HG03280 (cell line): ENCODE measurements around the gene LMBR1.
"Not testable (repeated sequence)": the region's sequence is repeated elsewhere in the genome, so short reads cannot be mapped to it uniquely, and the experiment has no call there.

Experiments used
- ATAC-seq: cut with Tn5 transposase; IDR thresholded peaks from one replicate; pipeline ENCODE4 v1.9.1; 2021; ENCODE audit warnings: mild to moderate bottlenecking, moderate library complexity; ENCODE audit not compliant: unreplicated experiment

Gene LMBR1

DNA sequence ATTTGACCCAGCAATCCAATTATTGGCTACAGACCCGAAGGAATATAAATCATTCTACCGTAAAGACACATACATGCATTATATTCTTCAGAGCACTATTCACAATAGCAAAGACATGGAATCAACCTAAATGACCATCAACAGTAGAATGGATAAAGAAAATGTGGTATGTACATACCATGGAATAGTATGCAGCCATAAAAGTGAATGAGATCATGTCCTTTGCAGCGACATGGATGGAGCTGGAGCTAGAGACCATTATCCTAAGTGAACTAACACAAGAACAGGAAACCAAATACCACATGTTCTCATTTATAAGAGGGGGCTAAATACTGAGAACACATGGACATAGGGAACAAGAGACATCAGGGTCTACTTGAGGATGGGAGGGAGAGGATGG, 44.0 kb downstream of the LMBR1 start:
- ATAC-seq: no peak

DNA sequence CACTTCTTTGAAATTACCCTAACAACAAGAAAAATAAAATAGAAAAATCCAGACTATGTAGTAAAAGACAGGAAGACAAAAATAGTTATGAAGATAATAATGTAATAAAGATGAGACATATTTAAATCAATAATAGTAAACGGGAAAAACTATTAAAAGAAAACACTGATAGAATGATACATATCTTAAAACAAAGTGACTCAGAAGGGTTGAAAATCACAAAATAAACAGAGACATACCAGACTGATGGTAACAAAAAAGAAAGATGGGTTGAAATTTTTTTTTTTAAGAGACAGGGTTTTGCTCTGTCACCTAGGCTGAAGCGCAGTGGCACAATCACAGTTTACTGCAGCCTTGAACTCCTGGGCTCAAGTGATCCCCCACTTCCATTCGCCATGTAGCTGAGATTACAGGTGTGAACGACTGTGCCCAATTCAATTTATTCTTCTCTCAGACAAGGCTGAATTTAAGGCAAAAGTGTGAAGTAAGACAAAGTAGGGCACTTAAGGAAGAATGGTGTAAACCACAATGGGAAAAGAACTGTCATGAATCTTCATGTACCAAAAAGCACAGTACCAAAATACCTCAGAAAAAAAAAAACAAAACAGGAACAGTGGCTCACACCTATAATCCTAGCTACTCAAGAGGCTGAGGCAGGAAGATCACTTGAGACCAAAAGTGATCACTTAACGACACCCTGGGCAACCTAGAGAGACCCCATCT, 47.4 kb downstream of the LMBR1 start:
- no peak for ATAC-seq

DNA sequence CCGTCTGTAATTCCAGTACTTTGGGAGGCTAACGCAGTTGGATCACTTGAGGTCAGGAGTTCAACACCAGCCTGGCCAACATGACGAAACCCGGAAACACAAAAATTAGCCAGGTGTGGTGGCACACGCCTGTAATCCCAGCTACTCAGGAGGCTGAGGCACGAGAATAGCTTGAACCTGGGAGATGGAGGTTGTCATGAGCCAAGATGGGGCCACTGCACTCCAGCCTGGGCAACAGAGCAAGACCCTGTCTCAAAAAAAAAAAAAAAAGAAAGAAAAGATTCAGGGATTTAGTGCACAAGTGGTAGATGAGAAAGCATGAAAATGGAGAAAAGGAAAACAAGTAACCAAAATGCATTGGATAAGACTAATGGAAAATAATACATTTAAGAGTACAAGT, 49.4 kb downstream of the LMBR1 start:
- not testable (repeated sequence) for ATAC-seq

DNA sequence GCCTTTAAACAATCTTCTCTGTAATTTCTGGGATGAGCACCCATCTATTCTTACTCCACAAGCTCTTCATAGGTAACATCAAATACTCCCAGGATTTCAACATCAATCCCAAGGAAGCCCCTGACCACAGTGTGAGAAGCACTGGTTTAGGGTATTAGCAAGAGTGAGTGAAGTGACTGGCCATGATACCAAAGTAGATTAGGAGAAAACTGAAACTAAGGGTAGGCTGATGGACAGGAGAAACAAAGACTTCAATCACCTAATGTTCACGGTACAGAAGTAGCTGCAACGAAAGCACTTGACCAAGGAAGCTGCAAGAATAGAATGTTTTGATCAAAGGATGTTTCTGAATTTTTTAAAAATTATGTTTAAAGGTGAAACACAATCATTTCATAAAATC, 49.8 kb downstream of the LMBR1 start:
- ATAC-seq: no peak

DNA sequence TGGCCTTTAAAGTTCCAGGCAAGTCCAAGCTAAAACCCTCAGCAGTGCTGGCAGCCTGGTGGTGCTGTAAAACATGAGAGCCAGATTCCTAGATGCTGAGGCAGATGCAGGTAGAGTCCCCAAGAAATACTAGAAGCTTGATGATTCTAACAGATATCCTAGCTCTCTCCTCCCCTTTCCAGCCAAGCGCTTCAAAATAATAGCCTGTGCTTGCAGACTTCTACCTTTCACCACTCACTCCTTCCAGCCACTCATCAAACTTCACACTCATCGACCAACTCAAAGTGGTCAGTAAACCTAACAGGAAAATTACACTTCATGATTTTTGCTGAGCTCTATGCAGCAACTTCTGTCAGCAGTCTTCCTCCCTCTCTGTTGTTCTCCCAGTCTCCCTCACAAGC, 50.2 kb downstream of the LMBR1 start:
- no peak for ATAC-seq

DNA sequence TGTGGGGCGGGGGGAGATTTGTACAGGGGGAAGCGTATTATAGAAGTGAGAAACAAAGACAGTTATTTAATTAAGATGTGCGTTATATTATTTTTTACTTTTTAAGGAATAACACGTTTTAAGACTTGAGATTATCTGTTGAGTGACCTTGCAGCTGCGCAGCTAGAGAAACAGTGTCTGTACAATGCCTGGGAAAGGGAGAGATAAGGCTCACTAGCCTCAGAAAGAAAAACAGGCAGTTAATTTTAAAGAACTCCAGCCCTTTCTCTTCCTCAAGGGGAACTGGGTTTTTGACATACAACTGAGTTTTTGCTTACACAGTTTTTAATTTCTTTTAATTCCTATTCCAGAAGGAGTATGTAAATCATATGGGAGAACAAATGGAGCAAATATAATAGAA, 50.7 kb downstream of the LMBR1 start:
- no peak for ATAC-seq

DNA sequence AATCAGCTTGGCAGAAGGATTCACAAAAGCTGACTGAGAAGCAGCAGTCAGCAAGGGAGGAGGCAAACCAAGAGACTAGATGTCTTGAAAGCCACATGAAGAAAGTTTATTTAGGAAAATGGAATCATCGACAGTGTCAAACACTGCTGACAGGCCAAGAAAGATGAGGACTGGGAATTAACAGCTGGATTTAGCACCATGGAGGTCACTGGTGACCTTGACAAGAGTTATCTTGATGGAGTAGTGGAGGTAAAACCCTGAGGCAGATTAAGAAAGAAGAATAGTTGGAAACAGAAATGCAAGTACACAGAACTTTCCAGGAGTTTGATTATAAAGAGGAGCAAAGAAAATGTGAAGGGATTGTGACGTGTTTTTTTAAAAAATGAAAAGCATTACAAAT, 51.5 kb downstream of the LMBR1 start:
- ATAC-seq: no peak

DNA sequence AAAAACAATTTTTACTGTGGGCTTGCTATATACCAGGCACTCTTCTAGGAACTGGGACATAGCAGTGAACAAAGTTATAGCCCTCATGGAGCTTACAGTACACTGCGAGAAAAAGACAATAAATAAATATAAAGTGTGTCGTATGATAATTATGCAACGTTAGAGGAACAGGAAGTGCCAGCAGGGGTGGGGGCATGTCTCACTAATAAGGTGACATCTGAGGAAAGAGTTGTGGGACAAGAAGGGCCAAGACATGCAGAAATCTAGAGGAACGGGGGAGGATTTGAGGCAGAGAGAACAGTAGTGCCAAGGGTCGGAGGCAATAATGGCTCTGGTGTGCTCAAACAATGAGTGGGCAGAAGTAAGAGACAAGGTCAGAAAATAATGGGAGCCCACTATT, 52.8 kb downstream of the LMBR1 start:
- no peak for ATAC-seq

DNA sequence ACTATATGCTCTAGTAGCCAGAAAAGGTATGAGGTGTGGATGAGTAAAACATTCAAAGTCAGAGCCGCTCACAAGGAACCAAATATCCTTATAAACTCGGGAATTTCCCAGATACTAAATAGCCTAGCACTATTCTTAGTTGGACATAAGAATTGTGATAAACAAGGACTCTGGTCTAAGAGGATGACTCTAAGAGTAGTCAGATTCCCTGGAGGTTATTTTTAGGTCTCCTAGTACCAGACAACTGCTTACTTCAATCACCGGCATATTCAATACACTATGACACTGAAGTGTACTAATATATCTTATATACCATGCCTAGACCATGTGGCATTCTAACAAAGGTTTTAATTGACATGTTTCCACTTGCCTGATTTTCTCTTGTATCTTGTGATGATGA, 56.5 kb downstream of the LMBR1 start:
- ATAC-seq: no peak

DNA sequence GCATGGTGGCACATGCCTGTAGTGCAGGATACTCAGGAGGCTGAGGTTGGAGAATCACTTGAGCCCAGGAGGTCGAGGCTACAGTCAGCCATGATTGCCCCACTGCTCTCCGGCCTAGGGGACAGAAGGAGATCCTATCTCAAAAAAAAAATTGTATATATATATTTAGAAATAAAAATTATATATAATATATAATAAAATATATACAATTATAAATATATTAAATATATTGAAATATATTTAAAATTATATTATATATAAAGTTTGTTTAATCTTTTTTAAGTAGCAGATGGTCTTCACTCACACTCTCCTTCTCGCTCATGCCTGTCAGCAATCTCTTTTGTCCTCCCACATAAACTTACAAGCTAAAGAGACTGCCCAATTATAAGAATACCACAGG, 58.5 kb downstream of the LMBR1 start:
- no peak for ATAC-seq

DNA sequence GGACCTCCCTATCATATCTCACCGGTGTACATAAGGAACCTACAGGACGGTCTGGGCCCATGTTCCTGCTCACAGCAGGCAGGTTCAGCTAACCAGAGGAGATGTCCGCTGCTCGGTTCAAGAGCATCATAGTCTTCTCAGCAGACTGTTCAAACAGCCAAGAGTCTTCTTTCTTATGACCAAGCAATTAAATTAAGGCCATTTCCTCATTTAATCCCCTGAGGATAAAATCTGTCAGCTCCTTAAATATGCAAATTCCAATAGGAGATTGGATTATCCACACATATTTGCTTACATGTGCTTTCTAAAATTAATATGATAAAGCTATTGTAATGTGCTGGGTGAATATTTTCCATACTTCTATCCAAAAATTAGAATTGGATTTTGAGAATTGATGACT, 59.7 kb downstream of the LMBR1 start:
- ATAC-seq: no peak

DNA sequence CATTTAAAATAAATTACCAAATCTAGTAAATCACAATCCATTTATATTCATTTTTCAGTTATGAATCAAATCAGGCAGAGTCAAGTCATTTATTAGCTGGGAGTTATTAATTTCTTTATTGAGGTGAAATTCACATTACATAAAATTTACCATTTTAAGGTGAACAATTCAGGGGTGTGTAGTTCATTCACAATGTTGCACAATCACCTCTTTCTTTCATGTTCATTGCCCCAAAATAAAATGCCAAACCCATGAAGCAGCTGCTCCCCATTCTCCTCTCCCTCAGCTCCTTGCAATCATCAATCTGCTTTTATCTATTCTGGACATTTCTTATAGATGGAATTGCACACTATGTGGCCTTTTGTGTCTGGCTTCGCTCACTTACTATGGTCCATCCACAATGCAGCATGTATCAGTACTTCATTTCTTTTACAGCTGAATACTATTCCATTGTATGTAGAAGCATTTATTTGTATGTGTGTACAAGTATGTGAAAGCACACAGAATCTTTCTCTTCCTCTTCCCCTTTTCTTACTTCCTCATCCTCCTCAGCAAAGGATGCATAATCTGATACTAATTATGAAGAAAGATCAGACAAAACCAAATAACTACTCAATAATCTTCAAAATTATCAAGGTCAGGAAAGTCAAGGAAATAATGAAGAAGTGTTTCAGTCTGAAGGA, 60.6 kb downstream of the LMBR1 start:
- ATAC-seq: no peak

DNA sequence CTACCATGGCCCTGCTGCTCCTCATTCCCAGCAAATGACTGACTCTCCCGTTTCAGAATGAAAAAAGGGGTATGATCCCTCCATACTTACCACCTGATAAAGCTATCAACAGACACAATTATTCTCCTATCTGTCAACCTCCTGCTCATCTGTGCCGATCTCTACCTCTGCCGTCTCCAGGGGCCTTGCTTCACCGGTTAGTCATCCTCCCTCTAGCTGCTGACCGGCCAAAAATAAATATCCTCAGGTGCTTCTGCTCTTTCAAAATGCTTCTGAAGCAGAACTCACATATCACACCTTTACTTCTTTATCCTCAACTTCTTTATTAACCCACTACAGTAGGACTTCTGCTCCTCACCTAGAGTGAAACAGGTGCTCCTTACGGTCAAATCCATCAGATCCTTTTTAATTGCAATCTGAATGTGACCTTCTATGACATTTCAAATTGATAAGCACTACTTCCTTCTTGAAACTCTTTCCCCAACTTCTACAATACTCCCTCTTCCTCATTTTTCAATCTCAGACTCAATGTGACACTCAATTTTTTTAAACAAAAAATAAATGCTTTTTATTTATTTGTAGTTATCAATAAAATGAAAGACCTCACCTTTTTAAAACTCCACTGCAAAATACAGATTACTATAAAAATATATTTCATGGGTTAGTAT, 63.2 kb downstream of the LMBR1 start:
- no peak for ATAC-seq

DNA sequence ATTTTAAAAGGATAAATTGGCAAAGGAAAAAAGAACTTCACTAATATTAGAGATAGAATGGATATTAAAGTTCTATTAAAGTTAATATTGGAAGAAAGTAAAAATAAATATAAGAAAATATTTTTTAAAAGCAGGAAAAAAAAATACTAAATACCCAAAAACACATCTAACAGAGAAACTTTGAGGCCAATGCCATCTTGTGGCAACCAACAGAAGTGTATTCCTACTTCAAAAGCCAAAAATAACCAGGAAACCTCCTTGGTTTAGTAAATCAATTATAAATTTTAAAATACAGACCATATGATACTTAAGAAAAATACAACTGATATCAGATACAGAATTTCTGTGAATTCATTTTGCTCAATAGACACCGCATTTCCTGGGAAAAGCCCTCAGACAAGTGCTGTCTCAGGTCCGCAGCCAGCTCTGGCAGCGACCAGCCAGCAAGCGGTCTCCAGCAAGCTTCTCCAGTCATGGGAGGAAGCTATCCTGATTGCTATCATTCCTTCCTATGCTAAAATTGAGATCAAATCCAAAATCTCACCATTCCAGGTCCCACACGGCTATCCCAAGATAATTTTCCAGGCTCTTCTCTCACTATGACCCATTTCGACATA, 65.3 kb downstream of the LMBR1 start:
- no peak for ATAC-seq

DNA sequence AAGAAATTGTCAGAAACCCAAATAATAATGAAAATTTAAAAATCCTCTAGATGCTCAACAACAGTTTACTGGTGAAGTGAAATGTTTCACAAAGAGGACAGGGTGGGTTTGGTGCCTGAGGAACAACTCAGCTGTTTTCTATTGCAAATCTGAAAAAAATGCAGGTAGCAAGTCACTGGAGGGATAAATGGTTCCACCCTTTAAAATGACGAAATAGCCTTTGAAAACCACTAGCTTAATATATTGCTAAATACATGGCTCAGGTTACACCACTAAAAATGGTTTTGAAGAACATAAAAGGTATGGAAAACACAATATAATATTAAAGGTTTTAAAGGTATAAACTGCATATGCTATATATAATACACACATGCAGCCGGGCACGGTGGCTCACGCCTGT, 69.5 kb downstream of the LMBR1 start:
- ATAC-seq: no peak

DNA sequence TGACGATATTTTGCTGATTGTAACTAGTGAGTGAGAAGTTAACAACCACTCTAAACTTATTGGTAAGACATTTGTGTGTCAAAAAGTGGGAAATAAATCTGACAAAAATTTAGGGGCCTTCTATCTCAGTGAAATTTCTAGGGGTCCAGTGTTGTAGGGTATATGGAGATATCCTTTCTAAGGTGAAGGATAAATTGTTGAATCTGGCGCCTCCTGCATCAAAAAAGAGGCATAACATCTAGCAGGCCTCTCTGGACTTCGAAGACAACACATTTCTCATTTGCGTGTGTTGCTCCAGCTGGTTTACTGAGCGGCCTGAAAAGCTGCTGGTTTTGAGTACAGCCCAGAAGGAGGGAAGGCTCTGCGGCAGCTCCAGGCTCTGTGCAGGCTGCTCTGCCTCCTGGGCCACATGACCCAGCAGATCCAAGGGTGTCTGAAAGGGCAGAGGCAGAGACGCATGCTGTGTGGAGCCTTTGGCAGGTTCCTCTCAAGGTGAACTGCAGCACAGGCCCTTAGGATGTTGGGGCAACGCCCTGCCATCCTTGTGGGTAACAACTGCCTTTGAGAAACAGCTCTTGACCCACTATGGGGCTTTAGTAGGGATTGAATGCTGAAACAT, 72.4 kb downstream of the LMBR1 start:
- no peak for ATAC-seq

DNA sequence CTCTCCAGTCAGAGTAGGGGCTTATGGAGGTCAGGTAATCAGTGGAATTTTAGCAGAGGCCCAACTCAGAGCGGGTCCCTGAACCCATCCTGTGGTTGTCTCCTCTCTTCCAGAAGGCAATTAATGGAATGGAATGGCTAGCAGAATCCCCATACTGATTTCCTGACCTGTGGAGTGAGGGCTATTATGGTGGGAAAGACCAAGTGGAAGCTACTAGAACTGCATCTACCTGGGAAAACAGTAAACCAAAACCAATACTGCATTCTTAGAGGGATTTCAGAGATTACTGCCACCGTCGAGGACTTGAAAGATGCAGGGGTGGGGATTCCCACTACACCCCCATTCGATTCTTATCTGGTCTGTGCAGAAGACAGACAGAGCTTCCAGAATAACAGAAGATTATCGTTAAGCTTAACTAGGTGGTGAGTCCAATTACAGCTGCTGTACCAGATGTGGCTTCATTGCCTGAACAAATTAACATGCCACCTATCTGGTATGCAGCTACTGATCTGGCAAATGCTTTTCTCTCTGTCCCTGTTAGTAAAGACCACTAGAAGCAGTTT, 73.2 kb downstream of the LMBR1 start:
- no peak for ATAC-seq

DNA sequence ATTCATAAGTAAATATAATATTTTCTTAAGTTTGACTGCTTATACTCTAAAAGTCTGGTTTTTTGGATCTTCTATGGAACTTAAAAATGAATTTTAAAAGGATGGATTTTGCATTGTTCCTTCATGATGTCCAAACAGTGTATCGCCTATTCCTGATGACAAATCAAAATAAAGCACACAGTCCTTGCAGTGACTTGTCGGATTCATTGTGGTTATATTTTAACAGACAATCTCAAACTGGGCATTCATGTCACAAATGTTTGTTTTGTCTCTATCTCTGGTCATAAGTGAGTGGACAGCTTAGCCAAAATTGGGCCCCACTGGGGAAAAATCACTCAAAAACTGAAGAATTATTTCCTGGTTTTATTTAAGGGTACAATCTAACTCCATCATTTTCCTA, 74.8 kb downstream of the LMBR1 start:
- no peak for ATAC-seq

DNA sequence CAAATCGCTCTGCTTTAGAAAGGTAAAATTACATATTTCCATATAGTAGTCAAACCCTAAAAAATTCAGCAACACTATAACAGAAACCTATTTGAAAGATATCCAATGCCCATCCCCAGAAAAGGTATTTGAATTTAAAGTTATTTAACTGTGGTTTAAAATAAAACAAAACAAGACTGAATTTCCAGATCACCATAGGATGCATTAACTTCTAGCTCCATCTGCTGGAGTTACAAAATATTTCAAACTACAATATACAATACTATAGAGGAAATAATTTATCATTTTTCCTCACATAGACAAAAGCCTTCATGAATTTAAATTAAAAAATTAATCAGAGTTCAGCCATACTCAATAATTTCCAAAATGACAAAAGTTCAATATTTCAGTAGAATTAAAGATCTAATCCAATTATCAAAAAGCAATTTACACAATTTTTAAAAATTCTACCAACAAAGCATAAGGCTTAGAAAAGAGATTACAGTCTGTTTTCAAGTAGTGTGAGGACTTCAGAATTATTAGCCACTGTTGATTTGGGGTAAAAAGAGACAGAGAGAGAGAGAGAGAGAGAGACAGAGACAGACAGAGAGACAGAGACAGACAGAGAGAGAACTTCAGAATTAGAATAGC, 75.9 kb downstream of the LMBR1 start:
- ATAC-seq: no peak

DNA sequence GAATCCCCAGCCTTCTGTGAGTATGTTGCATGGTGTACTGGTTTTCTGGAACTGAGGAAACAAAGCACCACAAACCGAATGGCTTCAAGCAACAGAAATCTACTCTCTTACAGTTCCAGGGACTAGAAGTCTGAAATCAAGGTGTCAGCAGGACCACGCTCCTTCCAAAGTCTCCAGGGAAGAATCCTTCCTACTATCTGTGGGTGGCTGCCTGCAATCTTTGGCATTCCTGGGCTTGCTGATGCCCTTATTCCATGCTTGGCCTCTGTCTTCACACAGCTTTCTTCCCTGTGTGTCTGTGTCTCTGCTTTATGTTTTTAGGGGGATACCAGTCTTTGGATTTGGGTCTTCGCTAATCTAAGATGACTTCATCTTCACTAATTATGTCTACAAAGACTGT, 81.3 kb downstream of the LMBR1 start:
- ATAC-seq: no peak

DNA sequence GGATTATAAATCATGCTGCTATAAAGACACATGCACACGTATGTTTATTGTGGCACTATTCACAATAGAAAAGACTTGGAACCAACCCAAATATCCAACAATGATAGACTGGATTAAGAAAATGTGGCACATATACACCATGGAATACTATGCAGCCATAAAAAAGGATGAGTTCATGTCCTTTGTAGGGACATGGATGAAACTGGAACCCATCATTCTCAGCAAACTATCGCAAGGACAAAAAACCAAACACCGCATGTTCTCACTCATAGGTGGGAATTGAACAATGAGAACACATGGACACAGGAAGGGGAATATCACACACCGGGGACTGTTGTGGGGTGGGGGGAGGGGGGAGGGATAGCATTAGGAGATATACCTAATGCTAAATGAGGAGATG, 89.3 kb downstream of the LMBR1 start:
- not testable (repeated sequence) for ATAC-seq
